GM23248 (cell line): ENCODE data around the gene UBE3D.

ENCODE experiments used
- EZH2 ChIP-seq: fragments of 200-600 bp; sonication (generic); IDR thresholded peaks from 2 replicates; pipeline ENCODE4 v1.6.1; 2018; ENCODE audit warnings: antibody characterized with exemption, mild to moderate bottlenecking; ENCODE audit not compliant: insufficient read depth, poor library complexity, severe bottlenecking
- EZH2phosphoT487 ChIP-seq: fragments of 200-600 bp; sonication (generic); IDR thresholded peaks from 2 replicates; pipeline ENCODE4 v1.6.1; 2018; ENCODE audit warnings: antibody characterized with exemption, moderate library complexity, mild to moderate bottlenecking, low read depth; ENCODE audit not compliant: insufficient read depth

- TF ChIP-seq EZH2 (no peak), EZH2phosphoT487 (no peak)
Observed at GRCh38 chr6:83071023-83071422, 5.4 kb upstream of the UBE3D start.
